NCI-H2196 treated with DMSO at 0.1 percent for 48 hours (cell line): ENCODE results near the gene CDPF1.
"Not testable (repeated sequence)": the region's sequence is repeated elsewhere in the genome, so short reads cannot be mapped to it uniquely, and the experiment has no call there.

Experiments used
- DNase-seq: peaks from one replicate; lab custom pipeline; 2025; ENCODE audit not compliant: unreplicated experiment; lab: John Stamatoyannopoulos, UW

The CDPF1 gene

DNA sequence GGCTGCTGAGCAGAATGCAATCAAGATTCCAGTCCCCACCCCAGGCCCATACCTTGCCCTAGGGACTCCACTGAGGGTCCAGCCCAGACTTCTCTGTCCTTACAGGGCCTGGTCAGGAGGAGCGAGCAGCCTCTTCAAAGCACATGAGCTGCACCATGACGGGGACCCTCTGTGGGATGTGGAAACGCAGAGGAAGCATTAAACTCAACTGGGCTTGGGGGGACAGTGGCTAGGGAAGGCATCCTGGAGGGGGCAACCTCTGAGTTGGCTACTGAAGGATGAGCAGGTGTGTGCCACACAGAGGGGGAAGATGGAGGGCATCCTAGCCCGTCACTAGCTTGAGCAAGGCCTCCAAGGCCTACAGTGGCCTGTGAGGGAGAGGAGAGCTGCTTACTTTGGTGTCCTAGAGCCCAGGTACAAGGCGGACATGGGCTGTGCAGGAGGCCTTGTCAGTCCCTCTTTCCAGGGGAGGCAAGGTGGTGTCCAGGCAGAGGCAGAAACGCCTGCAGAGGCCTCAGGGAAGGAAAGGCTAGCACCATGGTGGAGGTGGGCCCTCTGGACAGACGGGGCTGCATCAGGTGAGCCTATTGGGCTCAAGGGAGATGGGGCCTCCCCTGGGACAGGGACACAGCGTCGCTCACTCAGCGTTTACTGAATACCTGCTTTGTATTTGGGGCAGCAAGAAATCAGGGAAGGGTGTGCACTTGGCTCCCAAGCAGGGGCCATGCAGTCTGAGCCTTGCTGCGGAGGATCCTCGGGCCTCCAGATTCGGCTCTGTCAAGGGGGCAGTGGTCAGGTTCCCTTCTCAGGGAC lies 32.0 kb upstream of the CDPF1 start:
- no peak for DNase-seq

DNA sequence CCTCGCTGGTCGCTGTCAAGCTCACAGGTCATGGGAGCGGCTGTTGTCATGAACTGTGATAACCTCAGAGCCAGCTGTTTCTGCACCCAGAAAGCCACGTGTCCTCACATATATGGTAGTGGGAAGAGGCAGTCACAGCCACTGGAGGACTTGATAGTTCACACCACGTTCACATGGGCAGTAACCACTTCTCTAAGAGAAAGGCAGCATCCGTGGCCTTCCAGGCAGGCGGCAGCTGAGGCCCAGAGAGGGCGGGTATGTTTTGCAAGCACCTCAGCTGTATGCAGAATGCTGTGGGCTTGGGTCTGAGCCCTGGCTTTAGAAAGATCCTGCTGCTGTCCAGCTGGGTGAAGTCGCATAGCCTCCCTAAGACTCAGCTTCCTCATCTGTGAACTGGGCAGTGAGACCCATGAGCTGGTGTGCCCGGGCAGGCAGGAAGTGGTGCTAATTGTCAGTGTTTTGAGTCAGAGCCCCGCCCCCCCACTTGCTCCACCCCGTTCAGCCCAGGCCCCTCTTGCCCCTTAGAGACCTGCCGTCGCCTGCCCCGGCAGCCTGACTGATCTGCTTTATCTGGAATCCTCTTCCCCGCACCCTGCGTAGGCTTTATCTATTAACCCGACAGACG lies 31.0 kb upstream of the CDPF1 start:
- DNase-seq = no peak

DNA sequence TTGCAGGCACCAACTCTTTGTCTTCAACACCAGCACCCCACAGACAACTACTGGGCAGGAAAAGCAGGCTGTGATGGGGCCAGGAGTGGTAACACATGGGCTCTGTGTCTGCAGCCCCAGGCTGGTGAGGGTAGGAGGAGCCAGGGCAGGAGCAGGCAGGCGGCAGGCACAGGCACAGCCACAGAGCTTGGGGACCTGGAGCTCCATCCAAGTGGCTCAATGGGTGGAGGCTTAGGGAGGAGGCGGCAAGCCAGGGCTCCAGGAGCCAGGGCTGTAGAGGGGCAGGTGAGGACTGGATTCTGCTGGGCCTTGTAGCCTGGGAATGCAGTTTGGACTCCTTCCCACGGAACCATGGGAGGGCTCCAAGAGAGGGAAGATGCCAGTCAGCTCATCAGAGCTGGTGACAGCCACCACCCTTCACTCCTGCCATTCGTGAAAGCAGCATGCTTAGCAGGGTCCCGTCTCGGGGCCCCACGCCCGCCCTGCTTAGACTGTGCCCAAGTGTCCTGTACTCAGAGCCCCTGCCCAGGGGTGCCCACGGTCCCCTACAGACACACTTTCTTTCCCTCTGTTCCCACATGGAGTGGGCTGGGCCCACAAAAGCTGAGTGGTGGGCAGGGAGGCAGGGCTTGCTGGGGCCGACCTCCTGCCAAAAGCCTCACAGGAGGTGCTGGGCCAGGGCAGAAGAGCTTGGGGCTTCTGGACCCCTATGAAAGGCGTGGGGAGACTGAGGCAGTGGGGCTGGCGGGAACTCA lies 30.1 kb upstream of the CDPF1 start:
- DNase-seq = no peak

DNA sequence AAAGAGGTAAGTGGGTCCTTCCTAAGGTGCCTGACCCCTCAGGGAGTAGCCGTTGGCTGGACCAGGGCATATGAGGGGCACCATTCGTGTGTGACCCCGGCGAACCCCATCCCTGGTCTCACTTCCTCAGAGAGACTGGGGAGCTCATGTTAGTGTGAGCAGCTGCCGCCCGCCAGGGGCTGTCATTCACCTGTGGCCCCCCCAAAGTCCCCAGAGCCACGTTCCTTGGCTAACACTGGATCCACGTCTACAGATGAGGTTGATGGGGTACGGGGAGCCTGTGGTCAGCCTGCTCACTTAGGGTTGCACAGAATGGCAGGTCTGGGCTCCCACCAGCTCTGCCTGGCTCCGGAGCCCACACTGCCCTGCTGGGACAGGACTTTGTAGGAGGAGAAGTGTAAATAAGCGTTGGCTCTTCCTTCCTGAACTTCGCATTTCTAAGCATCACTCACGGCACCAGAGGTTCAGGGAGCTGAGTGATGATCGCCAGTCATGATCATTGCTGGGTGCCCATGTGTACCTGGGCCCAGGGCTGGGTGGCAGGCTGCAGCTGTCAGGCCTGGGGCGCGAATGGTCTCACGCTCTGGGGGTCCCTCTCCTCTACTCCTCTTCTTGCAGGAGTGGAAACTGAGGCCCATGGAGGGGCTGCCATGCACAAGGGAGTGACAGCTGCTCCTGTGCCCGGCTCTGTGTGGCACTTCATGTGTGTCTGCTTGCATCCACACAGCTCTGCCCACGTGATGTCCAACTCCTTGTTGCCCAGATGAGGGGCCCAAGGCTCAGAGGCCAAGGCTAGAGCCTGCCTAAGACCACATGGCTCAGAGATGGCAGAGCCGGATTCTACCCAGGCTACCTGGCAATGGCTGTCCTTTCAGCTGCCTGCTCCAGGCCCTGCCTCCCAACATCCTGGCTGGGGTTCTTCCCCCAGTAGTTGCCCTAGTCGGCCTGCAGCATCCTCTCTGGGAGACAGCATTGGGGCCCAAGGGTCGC lies 28.9 kb upstream of the CDPF1 start:
- DNase-seq = no peak

DNA sequence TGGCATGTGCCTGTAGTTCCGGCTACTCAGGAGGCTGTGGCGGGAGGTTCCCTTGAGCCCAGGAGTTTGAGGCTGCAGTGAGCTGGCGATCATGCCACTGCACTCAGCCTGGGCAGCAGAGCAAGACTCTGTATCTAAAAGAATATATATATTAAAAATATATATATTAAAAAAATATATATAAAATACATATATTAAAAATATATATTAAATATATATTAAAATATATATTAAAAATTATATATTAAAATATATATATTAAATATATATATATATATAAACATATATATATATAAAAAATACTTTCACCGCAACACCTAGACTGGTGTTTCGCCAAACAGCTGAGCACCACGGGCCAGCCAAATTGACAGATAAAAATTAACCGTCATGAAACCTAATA lies 26.5 kb upstream of the CDPF1 start:
- DNase-seq = no peak

DNA sequence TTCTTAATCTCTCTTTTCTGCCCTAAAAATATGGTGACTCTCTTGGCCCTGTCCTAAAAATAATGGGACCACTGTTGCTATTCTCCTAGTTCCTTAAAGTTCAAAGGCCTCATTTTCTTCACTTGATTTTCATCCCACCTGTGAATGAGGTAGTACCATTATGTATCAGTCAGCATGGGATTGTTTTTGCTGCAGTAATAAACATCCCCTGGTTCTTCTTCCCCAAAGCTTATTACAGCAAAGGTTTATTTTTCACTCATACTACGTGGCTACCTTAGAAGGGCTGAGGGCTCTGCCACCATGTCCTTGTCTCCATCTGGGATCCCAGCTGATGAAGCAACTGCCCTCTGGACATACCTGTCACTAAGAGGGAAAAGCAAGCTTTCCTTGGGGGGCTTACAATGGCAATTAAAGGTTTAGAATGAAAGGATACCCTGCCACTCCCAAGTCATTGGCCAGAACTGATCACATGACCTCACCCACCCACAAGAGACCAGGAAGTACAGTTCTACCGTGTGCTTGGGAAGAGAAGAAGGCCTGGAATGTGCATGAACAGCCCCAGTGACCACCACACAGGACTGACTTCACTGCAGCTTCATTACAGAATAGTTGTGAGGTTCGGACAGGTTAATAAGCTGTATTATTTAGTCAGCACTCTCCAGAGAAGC lies 25.5 kb upstream of the CDPF1 start:
- no peak for DNase-seq

DNA sequence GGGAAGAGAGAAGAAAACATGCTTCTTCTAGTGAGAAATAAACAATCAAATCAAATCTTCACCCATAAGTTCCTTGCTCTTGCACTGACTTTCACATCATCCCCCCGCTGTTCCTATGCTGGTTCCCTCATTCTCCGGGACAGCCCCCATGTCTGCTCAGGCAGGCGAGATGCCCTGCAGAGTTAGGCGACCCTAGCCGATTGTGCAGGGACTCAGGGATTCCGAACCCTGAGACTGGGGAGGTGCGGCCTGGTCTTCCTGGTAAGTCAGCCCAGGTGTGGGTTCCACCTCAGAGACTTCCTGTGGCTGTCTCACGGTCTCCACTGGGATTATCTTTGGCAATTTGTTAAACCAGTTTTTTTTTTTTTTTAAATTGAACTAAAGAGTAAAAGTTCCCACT lies 24.3 kb upstream of the CDPF1 start:
- DNase-seq = no peak

DNA sequence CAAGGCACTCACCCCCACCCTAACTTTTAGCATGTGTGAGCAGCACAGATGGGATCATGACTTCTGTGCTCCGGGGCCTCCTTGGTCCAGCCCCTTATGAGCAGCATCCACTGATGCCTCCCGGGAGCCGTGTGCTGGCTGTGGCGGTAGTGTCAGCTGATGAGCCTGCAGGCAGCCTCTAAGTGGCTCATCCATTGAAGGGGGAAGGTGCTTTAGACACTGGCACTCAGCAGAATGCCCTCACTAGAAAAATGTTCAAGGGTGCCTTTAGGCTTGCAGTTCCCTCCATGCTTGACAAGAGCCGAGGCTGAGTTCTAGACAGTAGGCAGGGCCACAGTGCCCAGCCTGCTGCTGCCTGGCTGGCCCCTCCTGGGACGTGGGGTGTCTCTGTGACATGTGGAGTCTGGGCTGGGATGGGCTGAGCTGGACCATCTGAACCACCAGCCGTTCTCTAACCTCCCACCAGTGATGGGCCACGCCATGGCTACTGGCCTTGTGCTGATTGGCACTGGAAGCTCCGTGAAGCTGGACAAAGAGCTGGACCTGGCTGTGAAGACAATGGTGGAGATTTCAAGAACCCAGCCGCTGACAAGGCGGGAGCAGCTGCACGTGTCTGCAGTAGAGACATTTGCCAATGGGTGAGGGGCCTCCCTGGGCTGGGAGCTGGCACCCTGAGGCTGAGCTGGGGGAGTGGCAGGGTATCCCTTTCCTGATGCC lies 23.5 kb upstream of the CDPF1 start:
- no peak for DNase-seq

DNA sequence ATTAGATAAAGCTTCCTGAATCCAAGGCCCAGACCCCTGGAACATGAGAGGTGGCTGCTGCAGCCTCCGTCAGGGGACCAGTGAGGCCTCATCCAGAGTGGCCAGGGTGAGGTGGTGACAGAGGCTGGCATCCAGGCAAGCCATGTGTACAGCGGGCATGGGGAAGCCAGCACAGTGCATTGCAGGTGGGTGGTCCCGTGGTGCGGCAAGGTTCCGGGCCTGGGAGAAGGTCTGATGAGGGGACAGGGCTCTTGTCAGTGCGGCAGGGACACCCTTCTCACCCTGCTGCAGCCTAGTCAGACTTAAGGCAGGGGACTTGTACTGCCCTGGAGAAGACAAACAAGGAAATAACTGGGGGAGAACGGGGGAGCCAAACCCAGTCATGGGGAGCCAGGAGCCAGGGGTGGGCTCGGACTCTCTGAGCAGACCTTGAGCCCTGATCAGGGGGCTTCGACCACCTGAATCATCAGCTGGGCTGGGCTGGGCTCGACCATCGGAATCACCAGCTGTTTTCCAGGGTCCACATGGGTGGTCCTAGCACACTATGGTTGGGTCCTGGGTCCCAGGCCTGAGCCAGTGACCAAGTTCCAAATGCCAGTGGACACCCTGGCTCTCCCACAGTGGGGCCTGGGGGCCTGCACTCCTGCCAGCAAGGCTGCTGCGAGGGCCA lies 22.8 kb upstream of the CDPF1 start:
- DNase-seq = no peak

DNA sequence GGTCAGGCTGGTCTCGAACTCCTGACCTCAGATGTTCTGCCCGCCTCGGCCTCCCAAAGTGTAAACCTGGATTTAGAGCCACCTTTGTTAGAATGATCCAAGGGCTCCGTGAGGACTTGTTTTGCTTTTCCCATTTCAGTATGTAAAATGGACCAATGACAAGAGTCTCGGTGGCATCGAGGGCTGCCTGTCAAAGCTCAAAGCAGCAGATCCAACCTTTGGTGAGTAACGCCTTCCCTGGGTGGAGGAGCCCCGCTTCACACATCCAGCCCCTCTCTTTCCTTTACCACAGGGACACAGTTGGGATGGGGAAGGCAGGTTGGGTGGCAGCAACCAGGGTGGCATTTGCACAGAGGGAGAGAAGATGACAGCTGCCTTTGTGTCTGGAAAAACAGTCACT lies 22.1 kb upstream of the CDPF1 start:
- no peak for DNase-seq

DNA sequence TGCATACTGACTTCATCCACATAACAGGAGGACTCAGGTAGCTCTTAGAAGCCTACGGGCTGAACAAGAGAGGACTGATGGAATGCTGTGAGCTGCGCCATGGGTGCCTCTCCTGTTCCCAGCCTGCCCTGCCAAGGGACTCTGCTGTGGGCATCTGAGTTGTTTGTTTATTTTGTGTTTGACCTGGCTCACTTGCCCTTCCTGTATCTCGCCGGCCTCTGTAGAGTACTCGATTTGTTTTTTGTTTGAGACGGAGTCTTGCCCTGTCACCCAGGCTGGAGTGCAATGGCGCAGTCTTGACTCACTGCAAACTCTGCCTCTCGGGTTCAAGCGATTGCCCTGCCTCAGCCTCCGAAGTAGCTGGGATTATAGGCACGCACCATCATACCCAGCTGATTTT lies 19.5 kb upstream of the CDPF1 start:
- DNase-seq = no peak

DNA sequence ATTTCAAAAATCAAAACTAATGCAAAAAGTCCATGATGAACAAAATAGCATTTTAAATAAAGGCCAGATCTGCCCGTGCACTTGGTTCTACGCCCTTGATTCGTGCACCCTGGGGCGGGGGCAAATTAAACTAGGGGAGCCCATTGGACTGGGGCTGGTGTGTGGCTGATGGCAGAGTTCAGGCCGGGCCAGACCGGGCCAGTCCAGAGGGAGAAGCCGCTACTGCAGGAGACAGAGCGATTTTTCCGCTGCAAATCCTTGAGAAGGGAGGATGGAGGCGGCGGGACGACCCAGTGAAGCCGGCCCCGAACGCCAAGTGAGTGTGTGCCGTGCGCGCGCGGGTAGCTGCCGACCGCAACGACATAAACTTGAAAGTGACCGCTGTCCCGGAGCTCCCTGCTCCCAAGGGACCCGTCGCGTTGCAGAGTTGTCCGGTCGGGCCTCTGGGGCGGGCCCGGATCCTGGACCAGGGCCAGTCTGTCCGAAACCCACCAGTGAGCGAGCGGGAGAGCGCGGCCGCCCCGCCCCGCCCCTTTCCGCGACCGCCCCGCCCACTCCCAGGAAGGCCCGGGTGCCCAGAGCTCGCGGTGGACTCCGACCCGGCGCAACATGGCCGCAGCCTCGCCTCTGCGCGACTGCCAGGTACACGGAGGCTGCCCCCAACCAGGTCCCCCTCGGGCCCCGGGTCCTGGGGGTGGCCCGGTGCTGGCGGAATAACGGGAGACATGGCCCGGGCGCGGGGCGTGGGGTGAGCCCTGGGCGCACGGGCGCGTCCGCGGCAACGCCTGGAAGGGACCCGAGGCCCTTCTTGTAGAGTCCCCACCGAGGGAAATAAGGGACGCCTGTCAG lies 17.6 kb upstream of the CDPF1 start, which contains the start of gene TTC38:
Gene TTC38, plus strand, starts transcription at position 578 of the 849 bp plus-strand sequence. Its CDS starts 32 bp downstream, at position 610.
- peak; percentile 53 for DNase-seq

DNA sequence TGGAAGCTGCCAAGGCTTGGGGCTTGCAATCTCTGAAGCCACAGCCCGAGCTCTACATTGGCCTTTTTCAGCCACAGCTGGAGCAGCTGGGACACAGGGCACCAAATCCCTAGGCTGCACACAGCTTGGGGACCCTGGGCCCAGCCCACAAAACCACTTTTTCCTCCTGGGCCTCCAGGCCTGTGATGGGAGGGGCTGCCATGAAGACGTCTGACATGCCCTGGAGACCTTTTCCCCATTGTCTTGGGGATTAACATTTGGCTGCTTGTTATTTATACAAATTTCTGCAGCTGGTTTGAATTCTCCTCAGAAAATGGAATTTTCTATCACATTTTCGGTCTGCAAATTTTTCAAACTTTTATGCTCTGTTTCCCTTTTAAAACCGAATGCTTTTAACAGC lies 15.5 kb upstream of the CDPF1 start:
- DNase-seq = not testable (repeated sequence)

DNA sequence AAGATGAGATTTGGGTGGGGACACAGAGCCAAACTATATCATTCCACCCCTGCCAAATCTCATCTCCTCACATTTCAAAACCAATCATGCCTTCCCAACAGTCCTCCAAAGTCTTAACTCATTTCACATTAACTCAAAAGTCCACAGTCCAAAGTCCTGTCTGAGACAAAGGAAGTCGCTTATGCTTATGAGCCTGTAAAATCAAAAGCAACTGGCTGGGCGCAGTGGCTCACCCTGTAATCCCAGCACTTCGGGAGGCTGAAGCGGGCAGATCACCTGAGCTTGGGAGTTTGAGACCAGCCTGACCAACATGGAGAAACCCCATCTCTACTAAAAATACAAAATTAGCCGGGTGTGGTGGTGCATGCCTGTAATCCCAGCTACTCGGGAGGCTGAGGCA lies 14.4 kb upstream of the CDPF1 start:
- DNase-seq = not testable (repeated sequence)

DNA sequence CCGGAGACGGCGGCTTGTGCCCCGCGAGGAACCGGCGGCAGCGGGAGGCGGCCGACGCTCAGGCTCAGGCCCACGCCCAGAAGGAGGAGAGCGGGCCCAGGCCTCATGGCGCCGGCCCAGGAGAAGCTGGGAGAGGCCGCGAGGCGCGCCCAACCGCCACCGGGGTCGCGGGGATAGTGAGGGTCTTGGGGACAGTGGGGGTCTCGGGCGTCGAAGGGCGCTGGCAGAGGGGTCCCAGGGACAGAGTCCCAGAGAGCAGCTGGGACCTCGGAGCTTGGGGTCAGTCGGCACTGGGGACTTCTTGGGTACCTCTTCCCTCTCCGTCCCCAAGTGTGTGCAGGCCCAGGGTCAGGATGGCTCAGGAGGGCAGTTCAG lies 13.1 kb upstream of the CDPF1 start, which contains the start of gene PKDREJ:
Gene PKDREJ, minus strand, starts transcription at position 128 of the 375 bp plus-strand sequence. Its CDS starts 21 bp downstream, at position 107.
- no peak for DNase-seq

DNA sequence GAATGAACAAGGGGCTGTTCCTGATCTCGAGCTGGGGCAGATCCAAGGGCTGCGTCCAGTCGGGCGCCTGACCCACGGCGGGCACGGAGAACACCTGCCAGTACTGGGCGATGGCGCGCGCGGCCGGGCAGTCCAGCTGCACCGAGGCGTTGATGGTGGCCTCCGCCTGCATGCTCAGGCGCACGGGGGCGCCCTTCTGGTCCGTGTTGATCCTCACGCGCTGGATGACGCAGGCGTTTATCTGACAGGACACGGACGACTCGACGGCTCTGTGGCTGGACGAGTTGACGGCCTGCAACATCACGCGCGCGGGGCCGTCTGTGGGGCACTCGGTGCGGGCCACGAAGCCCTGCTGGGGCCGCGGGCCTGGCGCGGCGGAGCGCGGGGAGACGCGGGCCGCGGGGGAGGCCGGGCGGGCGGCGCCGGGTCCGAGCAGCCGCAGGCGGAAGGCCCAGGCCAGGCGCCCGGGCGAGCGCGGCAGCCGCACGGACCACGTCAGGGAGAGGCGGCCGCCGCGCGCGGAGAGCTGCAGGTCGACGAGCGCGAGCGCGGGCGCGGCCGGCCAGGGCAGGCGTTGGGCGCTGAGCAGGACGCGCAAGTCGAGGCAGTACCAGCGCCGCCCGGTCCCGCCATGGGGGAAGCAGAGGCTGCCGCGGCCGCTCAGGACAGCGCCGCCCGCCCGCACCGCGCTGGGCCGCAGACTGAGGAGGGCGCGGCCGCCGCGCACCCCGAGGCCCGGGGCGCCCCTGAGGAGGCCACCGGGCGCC lies 12.5 kb upstream of the CDPF1 start:
- no peak for DNase-seq

DNA sequence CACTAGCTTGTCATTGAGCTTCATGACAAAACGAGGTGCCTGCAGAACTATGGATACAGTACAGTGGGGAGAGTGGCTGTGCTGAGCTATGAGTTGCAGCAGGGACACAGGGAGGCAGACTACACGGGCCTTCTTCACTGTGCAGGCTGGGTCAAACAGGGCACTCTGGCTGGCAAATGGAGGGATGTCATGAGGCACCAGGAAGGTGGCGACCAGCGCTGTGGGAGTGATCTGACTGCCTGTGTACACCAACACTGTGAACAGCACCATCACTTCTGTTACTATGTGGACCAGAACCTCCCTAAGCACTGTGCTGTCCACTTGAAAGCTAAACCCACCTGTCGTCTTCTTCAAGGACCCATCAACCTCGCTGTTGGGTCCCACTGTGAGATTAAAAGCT lies 9.9 kb upstream of the CDPF1 start:
- no peak for DNase-seq
